Upper lobe of left lung (tissue), 6 donors: ENCODE results near the gene AFAP1L2. TPM values are rescaled to one million over a fixed set of nuclear protein-coding genes. Genes with fewer than 3 reads are reported as not detected.

Experiments used
- ATAC-seq, 2 donors: fragments of 200-7000 bp; cut with Tn5 transposase; one replicate each; pipeline ENCODE4 v1.9.1; 2022; ENCODE audit warnings: mild to moderate bottlenecking in 2 of 2, moderate library complexity in 2 of 2; ENCODE audit not compliant: low FRiP score in 2 of 2
- DNase-seq, 2 donors: peaks; one replicate each; pipeline ENCODE4 v3.0.0-alpha.2; 2019 to 2020
- H3K27ac ChIP-seq, 4 donors: fragments of 200-600 bp; sonication (generic); one replicate each; pipeline ENCODE4 v1.5.1; 2016 to 2019
- H3K27me3 ChIP-seq, 4 donors: fragments of 200-600 bp; sonication (generic); one replicate each; pipeline ENCODE4 v1.5.1; 2017 to 2019
- H3K36me3 ChIP-seq, 4 donors: fragments of 200-600 bp; sonication (generic); one replicate each; pipeline ENCODE4 v1.5.1; 2016 to 2019
- H3K4me1 ChIP-seq, 4 donors: fragments of 200-600 bp; sonication (generic); one replicate each; pipeline ENCODE4 v1.5.1; 2018 to 2019
- H3K4me3 ChIP-seq, 4 donors: fragments of 200-600 bp; sonication (generic); one replicate each; pipeline ENCODE4 v1.5.1; 2017 to 2019; ENCODE audit warnings: mild to moderate bottlenecking in 2 of 4, moderate library complexity in 1 of 4
- H3K9me3 ChIP-seq, 4 donors: fragments of 200-600 bp; sonication (generic); one replicate each; pipeline ENCODE4 v1.5.1; 2018 to 2019
- POLR2AphosphoS5 ChIP-seq, 2 donors: sonication (generic); formaldehyde crosslinking; IDR thresholded peaks; one replicate each; pipeline ENCODE4 v1.5.1; 2017; ENCODE audit warnings: antibody characterized with exemption in 2 of 2
- WGBS, 2 donors: methylation state at CpG; one replicate each; pipeline ENCODE4 v1.1.5; 2017 to 2018; 5-methylcytosine and 5-hydroxymethylcytosine counted together
- small RNA-seq, 4 donors: library from RNA; depleted of rRNA; stranded (forward); fragments of <200 nt; gene quantifications; one replicate each; pipeline ENCODE3, GENCODE V24; 2016
- total RNA-seq, 6 donors: library from RNA; depleted of rRNA in 4 of 6; stranded (reverse); fragments of >200 nt in 4 of 6; gene quantifications; one replicate each; pipeline versions ENCODE4 v1.1.0 to v1.2.1, GENCODE V29; 2016 to 2021
- TF ChIP-seq, protein P1 (sequence below), 6 experiments: fragments of 450-650 bp in 4 of 6; fragments of 200-600 bp in 2 of 6; sonication (generic) in 2 of 6; IDR thresholded peaks; one replicate each; pipeline ENCODE4 v1.5.1; 2016 to 2019; ENCODE audit warnings: antibody characterized with exemption in 6 of 6
- donor health status: DM: no; HTN: no; CAD: no; lungs with moderate emphysema.
- donor health status: DM: no; HTN: yes; CAD: no; lungs with severe emphysema.

Gene AFAP1L2
- total RNA-seq, 6 donors from 2014 or later: 2.3 to 9.6 (median 3.4) TPM

DNA sequence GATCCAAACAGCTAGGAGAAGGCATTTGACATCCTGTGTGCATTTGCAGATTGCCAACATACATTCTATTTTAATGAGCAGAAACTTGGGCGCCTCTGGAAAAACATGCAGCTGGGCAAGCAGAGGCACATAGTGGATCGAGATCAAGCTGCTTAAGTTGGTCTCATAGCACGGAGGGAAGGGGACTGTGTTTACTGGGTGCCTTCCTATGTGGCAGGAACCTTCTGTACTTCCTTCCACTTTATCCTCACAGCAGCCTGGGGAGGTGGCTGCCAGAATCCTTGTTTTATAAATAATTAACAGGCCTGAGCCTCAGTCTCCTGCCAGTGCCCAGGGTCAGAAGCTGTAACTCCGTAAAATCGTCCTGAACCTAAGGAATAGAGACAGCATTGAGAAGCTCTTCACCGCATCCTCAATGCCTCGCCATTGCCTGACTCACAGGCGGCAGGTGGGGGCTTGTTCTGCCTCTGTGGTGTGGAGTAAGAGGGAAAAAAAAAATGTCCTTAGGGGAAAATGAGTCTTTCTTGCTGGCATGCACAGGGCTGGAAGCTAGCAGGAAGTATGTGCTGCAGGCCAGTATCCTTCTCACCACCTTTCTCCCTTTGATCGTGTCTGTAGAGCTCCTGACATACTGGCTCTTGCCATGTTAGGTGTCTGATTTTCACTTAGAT lies 159.0 kb downstream of the AFAP1L2 start:
- DNase-seq (peak in 1 of 2 donors; percentile 39), ATAC-seq (no peak)
- no peaks in the 10 kb centered on the region for H3K9me3 ChIP-seq
- TF ChIP-seq POLR2AphosphoS5 (IDR thresholded peaks at IDR 0.05): peak in 1 of 2 donors; percentile 37
- TF ChIP-seq, protein P1, sequence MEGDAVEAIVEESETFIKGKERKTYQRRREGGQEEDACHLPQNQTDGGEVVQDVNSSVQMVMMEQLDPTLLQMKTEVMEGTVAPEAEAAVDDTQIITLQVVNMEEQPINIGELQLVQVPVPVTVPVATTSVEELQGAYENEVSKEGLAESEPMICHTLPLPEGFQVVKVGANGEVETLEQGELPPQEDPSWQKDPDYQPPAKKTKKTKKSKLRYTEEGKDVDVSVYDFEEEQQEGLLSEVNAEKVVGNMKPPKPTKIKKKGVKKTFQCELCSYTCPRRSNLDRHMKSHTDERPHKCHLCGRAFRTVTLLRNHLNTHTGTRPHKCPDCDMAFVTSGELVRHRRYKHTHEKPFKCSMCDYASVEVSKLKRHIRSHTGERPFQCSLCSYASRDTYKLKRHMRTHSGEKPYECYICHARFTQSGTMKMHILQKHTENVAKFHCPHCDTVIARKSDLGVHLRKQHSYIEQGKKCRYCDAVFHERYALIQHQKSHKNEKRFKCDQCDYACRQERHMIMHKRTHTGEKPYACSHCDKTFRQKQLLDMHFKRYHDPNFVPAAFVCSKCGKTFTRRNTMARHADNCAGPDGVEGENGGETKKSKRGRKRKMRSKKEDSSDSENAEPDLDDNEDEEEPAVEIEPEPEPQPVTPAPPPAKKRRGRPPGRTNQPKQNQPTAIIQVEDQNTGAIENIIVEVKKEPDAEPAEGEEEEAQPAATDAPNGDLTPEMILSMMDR (IDR thresholded peaks at IDR 0.05): no peak
- no peaks in the 10 kb centered on the region for H3K36me3 ChIP-seq
- no peak overlapping the region for H3K4me3 ChIP-seq
- H3K27me3 ChIP-seq: no peaks in the 10 kb centered on the region
- peaks cover 18 to 39% (median 30%) of the 10 kb centered on the region in 4 donors for H3K4me1 ChIP-seq
- WGBS, 2 donors: 38% methylated on average over 9 of the region's 9 CpGs
- peak overlapping the region; percentile 38 to 53 (median 44) for H3K27ac ChIP-seq

Small RNA genes within 50 kb of the gene (small RNA-seq; reads per million reads assigned to genes)
- 0 reads per million in 4 donors for gene RN7SL384P

Other genes with a start within 250 kb of the AFAP1L2 start
- gene CCDC186, start 230.3 kb downstream of the AFAP1L2 start, total RNA-seq: 10 to 100 TPM; 21.4 to 90.0 (median 30.9) TPM
- gene TDRD1, start 225.1 kb downstream of the AFAP1L2 start, total RNA-seq: under 1 TPM in 4 of 6 donors, not detected in 2; 0.10 to 0.17 (median 0.14) TPM
- gene VWA2, start 165.2 kb downstream of the AFAP1L2 start, total RNA-seq: 10 to 100 TPM in 4 of 6 donors, 1 to 10 TPM in 2; 8.3 to 17.8 (median 12.4) TPM